Stimulated activated CD4-positive, alpha-beta T cell treated with anti-CD3 and anti-CD28 coated beads, Interleukin-1b, Interleukin-23, amount 100 ng/mL, for 1 hour (primary cell): ENCODE results near the gene RIPK4.
"Not testable (repeated sequence)": the region's sequence is repeated elsewhere in the genome, so short reads cannot be mapped to it uniquely, and the experiment has no call there.

Experiments
- DNase-seq, 2 donors: peaks; one replicate each; pipeline ENCODE4 v3.0.0-alpha.2; 2020; ENCODE audit warnings: low read depth in 2 of 2

The RIPK4 gene

GRCh38 chr21:41795726-41796125, 28.9 kb upstream of the RIPK4 start:
- no peak for DNase-seq

GRCh38 chr21:41794600-41794999, 27.7 kb upstream of the RIPK4 start:
- no peak for DNase-seq

GRCh38 chr21:41792711-41793110, 25.9 kb upstream of the RIPK4 start:
- DNase-seq, result no peak

GRCh38 chr21:41786509-41786987, 19.7 kb upstream of the RIPK4 start:
- no peak for DNase-seq

- DNase-seq, result not testable (repeated sequence)
Observed at GRCh38 chr21:41785262-41785661, 18.4 kb upstream of the RIPK4 start.

GRCh38 chr21:41784456-41785102, 17.7 kb upstream of the RIPK4 start:
- DNase-seq, result no peak

GRCh38 chr21:41783476-41784180, 16.8 kb upstream of the RIPK4 start:
- no peak for DNase-seq

GRCh38 chr21:41781050-41781410, 14.2 kb upstream of the RIPK4 start:
- no peak for DNase-seq

- no peak for DNase-seq
Observed at GRCh38 chr21:41780337-41781049, 13.6 kb upstream of the RIPK4 start.

- DNase-seq, result no peak
Observed at GRCh38 chr21:41779659-41780058, 12.8 kb upstream of the RIPK4 start.

- no peak for DNase-seq
Observed at GRCh38 chr21:41778930-41779600, 12.2 kb upstream of the RIPK4 start.

GRCh38 chr21:41777951-41778815, 11.3 kb upstream of the RIPK4 start:
- DNase-seq, result no peak

- no peak for DNase-seq
Observed at GRCh38 chr21:41776778-41777177, 9.9 kb upstream of the RIPK4 start.

- no peak for DNase-seq
Observed at GRCh38 chr21:41775149-41775472, 8.3 kb upstream of the RIPK4 start.

GRCh38 chr21:41774467-41775148, 7.8 kb upstream of the RIPK4 start:
- DNase-seq, result no peak

GRCh38 chr21:41772351-41773080, 5.7 kb upstream of the RIPK4 start:
- no peak for DNase-seq

- DNase-seq, result no peak
Observed at GRCh38 chr21:41771625-41771945, 4.7 kb upstream of the RIPK4 start.

GRCh38 chr21:41770901-41771624, 4.2 kb upstream of the RIPK4 start:
- no peak for DNase-seq

- DNase-seq, result no peak
Observed at GRCh38 chr21:41769933-41770332, 3.1 kb upstream of the RIPK4 start.

GRCh38 chr21:41769521-41769920, 2.7 kb upstream of the RIPK4 start:
- DNase-seq, result no peak
